HG02970 (cell line): Measurements from ENCODE around the gene TMEM86A.

ENCODE experiments used
- ATAC-seq: cut with Tn5 transposase; IDR thresholded peaks from one replicate; pipeline ENCODE4 v1.9.1; 2021; ENCODE audit warnings: mild to moderate bottlenecking, moderate library complexity, moderate number of reproducible peaks; ENCODE audit not compliant: unreplicated experiment, low FRiP score

Gene TMEM86A

GRCh38 chr11:18722293-18722637 is 23.7 kb downstream of the TMEM86A start:
- ATAC-seq, result no peak

DNA sequence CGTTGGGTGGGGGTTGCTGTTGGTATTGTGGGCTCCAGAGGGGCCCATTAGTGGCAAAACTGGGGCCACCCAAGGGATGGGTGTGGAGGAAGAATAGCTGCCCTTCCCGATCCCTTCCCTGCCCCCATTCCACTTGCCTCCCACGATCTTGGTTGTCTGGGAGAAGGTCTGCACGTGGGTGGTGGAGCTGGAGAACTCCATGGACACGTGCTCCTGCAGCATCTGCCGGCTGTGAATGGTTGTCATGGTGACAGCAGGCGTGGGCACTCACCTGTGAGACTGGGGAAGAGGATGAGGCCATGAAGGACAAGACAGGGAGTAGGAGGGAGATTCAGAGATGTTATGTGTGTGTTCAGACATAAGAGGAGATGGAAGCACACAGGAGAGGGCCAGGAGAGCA is 25.4 kb downstream of the TMEM86A start:
- ATAC-seq, result no peak

GRCh38 chr11:18726040-18726439 is 27.5 kb downstream of the TMEM86A start, which contains the start of gene IGSF22:
IGSF22 (minus strand) TSS chr11:18726188; CDS start chr11:18724236, 1,952 bp downstream.
- no peak for ATAC-seq

DNA sequence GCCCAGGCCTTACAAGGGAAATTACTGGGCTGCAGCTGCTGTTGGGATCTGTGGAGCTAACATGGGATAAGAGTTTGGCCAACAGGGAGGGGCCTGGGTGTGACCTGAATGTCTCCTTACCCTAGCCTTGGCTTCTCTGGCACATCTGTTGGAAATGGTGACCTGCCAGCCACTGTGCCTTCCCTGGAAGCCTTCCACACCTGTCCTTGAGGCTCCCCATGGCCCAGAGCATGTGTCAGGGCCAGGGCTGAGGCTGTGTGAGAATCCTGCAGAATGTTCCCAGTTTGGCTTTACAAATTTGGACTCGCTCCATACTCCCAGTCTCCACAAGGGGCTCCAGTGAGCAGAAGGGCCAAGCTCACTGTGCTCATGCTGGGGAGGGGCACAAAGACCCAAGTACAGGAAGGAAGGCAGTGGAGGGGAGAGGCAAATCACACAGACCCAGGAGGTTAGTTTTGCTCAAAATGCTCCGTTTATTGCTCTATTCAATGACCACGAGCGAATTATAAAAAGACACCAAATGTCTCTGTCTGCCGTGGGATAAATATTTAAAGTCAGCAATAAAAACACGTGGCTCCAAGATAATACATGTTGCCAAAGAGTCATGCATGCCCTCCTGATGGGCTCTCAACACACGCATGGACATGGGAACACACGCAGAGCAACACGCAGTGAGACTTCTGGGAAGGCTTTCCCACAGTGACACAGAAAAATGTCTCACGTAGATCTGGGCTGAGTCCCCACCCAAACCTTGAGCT is 29.1 kb downstream of the TMEM86A start:
- no peak for ATAC-seq

- ATAC-seq, result no peak
These were observed 30.1 kb downstream of the TMEM86A start for GRCh38 chr11:18728658-18729057.

DNA sequence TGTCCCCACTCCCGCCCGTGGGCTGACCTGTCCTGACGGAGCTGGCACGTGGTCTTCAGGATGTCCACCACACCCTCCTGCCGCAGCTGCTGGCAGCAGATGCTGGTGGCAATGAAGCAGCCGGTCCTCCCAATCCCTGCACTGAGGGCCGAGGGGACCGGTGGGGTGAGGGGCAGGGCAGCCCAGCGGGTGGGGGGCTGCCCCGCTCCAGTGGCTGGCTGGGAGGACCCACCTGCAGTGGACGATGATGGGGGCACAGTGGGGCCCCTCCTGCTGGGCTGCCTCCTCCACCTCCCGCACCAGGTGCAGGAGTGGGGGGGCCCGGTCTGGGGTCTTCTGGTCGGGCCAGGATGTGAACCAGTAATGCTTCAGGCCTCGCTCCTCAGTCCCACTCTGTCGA is 30.8 kb downstream of the TMEM86A start:
- ATAC-seq, result no peak

DNA sequence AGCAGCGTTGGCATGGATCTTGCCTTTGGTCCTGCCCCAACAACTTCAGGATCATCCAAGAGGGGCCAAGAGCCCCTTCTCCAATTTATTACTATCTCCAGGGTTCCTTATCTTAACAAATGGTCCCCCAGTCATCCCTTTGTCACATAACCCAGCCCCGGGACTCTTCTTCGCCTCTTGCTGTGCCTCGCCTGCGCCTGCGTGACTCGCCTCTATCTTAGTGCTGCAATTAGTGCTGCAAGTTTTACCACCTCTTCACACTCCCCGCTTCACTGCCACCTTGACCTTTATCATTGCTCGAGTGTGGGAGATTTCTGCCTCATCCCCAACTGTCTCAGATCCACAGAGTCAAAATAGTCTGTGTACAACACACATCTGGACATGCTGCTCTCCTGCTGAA is 31.4 kb downstream of the TMEM86A start:
- ATAC-seq, result no peak

GRCh38 chr11:18731441-18731840 is 32.9 kb downstream of the TMEM86A start:
- ATAC-seq, result no peak

- peak; percentile 53 for ATAC-seq
These were observed 33.6 kb downstream of the TMEM86A start for GRCh38 chr11:18731949-18732821.

DNA sequence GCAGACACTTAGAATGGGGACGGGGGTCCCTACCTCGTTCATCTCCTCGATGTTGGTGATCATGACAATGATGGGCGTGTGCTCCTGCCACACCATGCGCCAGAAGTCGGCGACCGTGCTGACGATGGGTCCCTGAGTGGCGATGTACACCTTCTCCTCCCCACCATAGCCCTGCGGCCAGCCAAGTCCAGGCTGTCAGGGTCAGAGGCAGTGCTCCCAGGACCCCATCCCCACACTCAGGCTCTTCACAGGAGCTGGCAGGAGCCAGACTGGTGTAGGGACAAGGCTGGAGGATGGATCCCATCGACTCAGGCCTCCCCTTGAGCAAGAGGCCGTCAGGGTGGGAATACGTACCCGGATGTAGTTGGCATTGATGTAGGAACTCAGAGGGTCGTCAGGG is 34.6 kb downstream of the TMEM86A start:
- no peak for ATAC-seq

DNA sequence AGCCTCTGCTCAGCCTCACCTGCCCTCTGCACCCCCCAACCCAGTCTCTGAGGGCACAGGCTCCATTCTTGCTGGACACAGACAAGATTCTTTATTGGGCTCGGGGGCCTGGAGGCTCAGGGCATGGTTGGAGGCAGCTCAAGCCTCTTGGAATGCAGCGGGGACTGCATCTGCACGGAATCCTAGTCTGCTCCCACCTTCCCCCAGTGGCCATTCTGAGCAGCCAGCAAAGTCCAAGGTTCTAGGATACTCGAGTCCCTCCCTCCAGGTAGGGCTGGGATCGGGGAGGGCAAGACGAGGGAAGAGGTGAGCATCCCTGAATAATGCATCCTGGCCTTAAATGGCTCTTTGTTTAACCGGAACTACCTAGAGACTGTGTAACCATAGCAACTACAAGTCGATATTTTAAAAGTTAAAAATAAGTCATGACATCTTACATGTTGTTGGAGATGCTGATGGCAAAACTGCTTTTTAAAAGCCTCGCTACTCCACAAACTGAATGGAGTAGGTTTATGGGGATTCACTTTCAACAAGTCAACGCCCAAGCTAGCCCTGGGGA is 38.1 kb downstream of the TMEM86A start:
- no peak for ATAC-seq

- ATAC-seq, result no peak
These were observed 39.1 kb downstream of the TMEM86A start for GRCh38 chr11:18737642-18738041.

DNA sequence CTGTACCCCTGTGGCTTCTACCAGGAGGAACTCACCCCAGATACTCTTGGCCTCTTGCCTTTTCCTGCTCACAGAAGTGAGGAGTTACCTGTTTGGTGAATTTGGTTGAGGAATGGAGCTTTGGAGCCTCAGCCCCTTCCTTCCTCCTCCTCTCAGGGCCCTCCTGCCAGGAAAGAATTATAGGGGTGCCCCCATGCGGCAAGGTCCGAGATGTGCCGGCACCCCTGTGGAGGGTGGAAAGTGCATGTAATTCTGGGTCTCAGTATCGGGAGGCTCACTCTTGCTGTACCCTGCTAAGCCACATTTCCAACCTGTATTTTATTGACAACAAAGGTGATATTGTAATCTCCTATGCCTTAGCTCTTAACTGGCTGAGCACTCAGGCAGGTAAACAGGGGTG is 41.1 kb downstream of the TMEM86A start:
- ATAC-seq, result no peak

GRCh38 chr11:18741783-18742182 is 43.2 kb downstream of the TMEM86A start:
- no peak for ATAC-seq

- ATAC-seq, result no peak
These were observed 44.8 kb downstream of the TMEM86A start for GRCh38 chr11:18743365-18743764.

GRCh38 chr11:18743900-18744514 is 45.4 kb downstream of the TMEM86A start:
- ATAC-seq, result no peak

DNA sequence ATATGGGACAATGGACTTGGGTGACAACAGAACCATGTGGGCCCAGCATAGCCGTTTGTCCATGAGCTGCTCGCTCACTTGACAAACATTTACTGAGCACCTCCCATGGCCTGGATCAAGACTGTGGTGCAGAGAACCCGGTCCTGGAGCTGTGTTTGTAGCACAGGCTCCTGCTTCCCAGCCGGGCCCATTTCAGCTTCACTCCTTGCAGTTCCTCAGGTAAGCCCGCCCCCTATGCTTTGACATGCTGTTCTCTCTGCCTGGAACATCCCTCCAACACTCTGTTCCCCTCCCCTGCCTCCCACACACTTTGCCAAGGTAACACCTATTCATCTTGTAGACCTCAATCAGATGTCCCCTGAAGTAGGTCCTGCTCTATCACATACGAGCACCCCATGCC is 46.7 kb downstream of the TMEM86A start:
- ATAC-seq, result no peak

GRCh38 chr11:18748766-18749365 is 50.3 kb downstream of the TMEM86A start:
- ATAC-seq, result no peak

- ATAC-seq, result no peak
These were observed 51.2 kb downstream of the TMEM86A start for GRCh38 chr11:18749681-18750319.

GRCh38 chr11:18750944-18751343 is 52.4 kb downstream of the TMEM86A start:
- no peak for ATAC-seq
